ENCODE results near the gene CDH20.
A peak's percentile ranks its signal among the peaks of the same experiment; 100 is the strongest.

Gene CDH20

GRCh38 chr18:61502472-61502871 lies 169.2 kb downstream of the CDH20 start:
- peak; percentile 30 for DNase-seq (ENCODE audit: insufficient read length, low spot score)
- peak; percentile 63 for FAIRE-seq

DNA sequence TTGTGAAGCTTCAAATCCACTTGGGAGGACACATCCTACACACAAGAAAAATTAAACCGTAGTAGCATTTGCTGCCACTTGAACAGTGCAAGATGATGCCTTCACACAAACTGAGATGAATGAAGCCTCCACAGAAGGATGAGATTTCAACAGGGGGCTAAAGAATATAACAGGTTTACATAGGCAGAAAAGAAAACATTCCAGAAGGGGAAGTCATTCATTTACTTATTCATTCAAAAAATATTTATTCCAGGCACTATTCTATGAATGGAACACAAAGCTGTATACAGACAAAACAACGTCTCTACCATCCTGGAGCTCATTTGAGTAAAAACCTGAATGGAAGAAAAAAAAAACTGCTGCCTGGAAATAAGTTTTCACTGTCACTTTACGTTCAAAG lies 170.5 kb downstream of the CDH20 start:
- no peak for DNase-seq (ENCODE audit: insufficient read length, low spot score)
- no peak for FAIRE-seq

GRCh38 chr18:61528961-61529360 lies 195.7 kb downstream of the CDH20 start:
- DNase-seq (ENCODE audit: insufficient read length, low spot score) = no peak

GRCh38 chr18:61530681-61531080 lies 197.5 kb downstream of the CDH20 start:
- FAIRE-seq (no peak), DNase-seq (ENCODE audit: insufficient read length, low spot score) (no peak)

More at GRCh38 chr18:61528961-61529360, 195.7 kb downstream of the CDH20 start:
- FAIRE-seq = no peak

- FAIRE-seq (no peak), DNase-seq (ENCODE audit: insufficient read length, low spot score) (no peak)
Observed at GRCh38 chr18:61531182-61531581, 198.0 kb downstream of the CDH20 start.

GRCh38 chr18:61531891-61532290 lies 198.7 kb downstream of the CDH20 start:
- FAIRE-seq (no peak), DNase-seq (ENCODE audit: insufficient read length, low spot score) (no peak)

DNA sequence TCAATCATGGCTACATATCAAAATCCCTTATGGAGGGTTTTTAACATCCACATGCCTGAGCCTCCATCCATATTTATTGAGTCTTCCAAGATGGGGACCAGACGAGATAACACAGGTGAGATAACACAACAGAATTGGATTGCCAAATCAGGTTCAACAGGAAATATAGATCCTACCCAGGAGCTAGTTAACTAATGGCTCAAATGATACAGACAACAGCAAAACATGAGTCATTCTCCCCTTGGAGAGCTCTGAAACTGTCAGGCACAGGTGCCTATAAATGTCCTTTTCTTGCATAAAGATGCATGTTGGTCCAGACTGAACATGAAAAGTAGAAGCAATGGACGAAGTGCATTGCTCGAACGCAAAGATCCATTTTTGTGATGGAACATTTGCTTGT lies 202.2 kb downstream of the CDH20 start:
- DNase-seq (ENCODE audit: insufficient read length, low spot score) (no peak), FAIRE-seq (no peak)

DNA sequence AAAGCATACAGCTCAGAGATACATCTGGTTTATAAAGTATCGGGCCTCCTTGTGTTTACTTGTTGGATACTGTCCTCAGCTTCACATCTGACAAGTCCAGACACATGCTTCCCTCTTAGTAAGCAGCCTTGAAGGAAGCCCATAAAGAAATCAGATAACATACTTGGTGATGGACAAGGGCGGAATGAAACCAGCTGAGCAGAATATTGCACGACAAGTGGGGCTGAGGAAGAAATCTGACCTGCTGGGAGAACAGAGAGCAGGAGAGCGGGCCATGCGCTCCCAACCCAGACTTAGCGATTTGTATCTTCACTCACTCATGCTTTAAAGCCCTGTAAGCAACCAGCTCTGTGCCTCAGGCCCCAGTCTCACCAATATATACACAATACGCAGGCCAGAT lies 208.4 kb downstream of the CDH20 start:
- FAIRE-seq = no peak
- no peak for DNase-seq (ENCODE audit: insufficient read length, low spot score)

DNA sequence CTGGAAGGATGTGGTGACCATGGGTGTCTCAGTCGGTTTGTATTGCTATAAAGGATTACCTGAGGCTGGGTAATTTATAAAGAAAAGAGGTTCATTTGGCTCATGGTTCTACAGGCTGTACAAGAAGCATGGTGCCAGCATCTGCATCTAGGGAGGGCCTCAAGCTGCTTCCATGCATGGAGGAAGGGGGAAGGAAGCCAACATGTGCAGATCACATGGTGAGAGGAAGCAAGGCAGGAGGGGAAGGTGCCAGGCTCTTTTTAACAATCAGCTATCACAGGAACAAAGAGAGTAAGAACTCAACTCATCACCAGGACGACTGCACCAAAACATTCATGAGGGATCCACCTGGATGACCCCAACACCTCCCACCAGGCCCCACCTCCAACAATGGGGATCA lies 209.4 kb downstream of the CDH20 start:
- no peak for FAIRE-seq
- DNase-seq (ENCODE audit: insufficient read length, low spot score) = no peak

- no peak for DNase-seq (ENCODE audit: insufficient read length, low spot score)
- FAIRE-seq = no peak
Observed at GRCh38 chr18:61543518-61543917, 210.3 kb downstream of the CDH20 start.

- FAIRE-seq (no peak), DNase-seq (ENCODE audit: insufficient read length, low spot score) (no peak)
Observed at GRCh38 chr18:61544178-61544577, 210.9 kb downstream of the CDH20 start.

DNA sequence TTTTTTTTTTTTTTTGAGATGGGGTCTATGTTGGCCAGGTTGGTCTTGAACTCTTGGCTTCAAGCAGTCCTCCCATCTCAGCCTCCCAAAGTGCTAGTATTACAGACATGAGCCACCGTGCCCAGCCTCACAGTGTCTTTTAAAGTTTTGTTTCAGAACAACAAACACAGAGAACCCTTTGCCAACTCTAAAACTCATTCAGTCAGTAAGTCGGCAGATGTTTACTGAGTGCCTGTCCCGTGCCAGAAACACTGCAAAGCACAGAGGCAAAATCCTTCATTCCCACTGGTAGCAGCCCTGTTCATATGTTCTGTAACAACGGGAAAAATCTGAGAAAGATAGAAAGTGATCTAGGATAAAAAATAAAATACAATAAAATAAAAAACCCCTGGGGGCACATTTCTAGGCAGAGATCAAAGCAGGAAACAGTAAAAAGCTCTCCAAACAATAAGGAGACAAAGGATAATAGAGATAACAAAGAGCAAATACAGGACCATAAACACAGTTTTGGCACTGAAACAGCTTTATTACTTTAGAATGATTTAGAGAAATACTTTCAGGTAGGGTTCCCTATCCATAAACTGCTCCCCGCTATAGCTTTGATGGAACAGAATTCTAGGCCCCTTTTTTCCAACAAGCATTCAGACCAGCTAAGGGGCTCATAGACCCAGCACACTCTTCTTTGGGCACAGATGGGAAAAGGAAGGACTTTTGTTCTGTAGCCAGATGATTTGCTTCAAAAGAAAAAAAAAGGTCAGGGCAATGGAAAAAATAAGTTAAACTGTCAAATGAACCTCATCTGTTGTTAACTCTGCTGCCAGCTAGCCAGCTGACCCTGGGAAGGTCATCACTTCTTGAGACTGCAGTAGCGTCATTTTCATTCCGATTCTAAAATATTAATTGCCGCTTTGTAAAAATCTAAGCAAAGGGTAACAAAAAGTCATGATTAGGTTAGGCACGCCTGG lies 212.3 kb downstream of the CDH20 start:
- FAIRE-seq (no peak), DNase-seq (ENCODE audit: insufficient read length, low spot score) (no peak)

DNA sequence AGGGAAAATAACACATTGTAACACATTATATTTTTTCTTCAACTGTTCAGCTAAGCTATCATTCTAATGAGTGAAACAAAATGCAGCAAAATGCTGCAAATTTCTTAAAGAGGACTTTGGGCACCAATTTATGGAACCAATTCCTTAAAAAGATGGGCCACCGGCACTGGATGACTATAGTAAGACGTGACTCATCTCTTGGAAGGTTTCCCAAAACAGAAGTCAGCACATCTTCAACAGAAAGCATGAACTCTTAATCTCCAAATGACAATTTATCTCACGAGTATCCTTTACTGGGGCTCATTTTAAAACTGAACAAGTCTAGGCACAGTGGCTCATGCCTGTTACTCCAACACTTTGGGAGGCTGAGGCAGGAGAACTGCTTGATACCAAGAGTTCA lies 213.4 kb downstream of the CDH20 start:
- FAIRE-seq = no peak
- no peak for DNase-seq (ENCODE audit: insufficient read length, low spot score)

- FAIRE-seq (no peak), DNase-seq (ENCODE audit: insufficient read length, low spot score) (no peak)
Observed at GRCh38 chr18:61549416-61549815, 216.2 kb downstream of the CDH20 start.

GRCh38 chr18:61549889-61550288 lies 216.7 kb downstream of the CDH20 start:
- FAIRE-seq (no peak), DNase-seq (ENCODE audit: insufficient read length, low spot score) (no peak)

GRCh38 chr18:61551586-61551985 lies 218.4 kb downstream of the CDH20 start:
- FAIRE-seq = peak; percentile 76

DNA sequence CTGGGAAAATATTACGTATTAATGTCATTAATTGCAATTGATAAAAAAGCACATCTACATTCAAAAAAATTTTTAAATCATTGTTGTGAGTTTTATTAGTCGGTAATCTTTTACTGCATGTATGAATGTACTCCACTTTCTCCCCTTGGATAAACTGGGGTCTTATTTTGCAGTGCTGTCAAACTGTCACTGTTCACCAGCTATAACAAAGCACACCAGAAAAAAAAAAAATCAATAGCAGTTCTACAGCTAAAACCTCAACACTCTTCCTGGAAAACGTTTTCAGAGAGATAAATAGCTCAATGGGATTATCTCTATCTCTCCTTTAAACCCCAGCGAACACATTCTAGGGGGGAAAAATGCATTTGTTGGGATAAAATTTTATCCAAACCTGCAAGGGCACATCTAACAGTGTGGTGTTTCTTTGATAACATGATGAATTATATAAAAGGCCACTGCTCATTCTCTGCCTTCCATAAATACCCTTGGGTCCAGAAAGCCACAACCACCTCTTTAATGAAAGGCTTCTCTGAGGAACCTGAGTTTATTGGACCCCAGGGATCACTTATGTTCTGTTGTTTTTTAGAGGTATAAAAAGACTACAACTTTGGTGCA lies 219.9 kb downstream of the CDH20 start:
- DNase-seq (ENCODE audit: insufficient read length, low spot score) (no peak), FAIRE-seq (no peak)

More at GRCh38 chr18:61551586-61551985, 218.4 kb downstream of the CDH20 start:
- DNase-seq (ENCODE audit: insufficient read length, low spot score) = peak; percentile 57

GRCh38 chr18:61554117-61554776 lies 221.0 kb downstream of the CDH20 start:
- no peak for FAIRE-seq
- no peak for DNase-seq (ENCODE audit: insufficient read length, low spot score)

DNA sequence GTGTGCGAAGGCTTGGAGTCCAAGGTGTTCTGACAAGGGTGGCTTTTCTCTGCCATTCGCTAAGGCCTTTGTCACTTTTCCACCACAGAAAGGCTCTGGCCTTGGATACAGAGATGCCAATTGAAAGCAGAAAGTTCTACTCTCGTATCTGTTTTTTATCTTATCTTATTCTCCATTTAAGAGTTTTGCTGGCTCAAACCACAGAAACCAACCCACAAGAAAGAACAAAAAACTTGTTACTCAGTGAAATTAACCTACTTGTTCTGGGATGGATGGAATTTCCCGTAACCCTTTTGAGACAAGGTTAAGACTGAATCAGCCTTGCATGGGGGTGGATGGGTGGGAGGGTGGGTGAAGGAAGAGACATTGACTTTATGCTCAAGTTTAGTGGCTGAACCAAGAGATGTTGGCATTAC lies 221.7 kb downstream of the CDH20 start:
- DNase-seq (ENCODE audit: insufficient read length, low spot score) (no peak), FAIRE-seq (no peak)

- FAIRE-seq = no peak
- no peak for DNase-seq (ENCODE audit: insufficient read length, low spot score)
Observed at GRCh38 chr18:61556316-61556715, 223.1 kb downstream of the CDH20 start.

DNA sequence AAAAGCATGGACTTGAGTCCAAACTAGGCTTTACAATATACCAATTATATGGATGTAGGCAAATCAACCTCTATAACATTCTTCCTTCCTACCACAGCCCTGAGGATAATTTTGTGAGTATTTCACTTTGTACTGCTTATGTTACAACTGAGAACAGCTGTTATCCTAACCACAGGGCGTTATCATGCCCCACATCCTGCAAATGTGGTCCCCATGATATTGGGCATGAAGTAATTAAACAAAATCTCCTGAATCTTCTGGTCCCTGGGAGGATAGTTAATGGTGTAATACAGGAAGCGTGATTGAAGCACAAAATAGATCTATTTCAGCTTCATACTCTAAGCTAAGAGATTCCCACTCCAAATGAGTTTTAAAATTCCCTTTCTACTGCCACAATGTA lies 223.6 kb downstream of the CDH20 start:
- no peak for DNase-seq (ENCODE audit: insufficient read length, low spot score)
- FAIRE-seq = no peak
